Hepatocyte (in vitro differentiated cells): ENCODE measurements around the gene GGTLC1. TPM values are rescaled to one million over a fixed set of nuclear protein-coding genes. Genes with fewer than 3 reads are reported as not detected.
A peak's percentile ranks its signal among the peaks of the same experiment; 100 is the strongest.

Source experiments
- DNase-seq: peaks from one replicate; pipeline ENCODE4 v3.0.0-alpha.2; 2016; ENCODE audit warnings: low spot score
- H2AFZ ChIP-seq: fragments of 200-600 bp; sonication (generic); 2 replicates; pipeline ENCODE4 v1.6.0; 2016; ENCODE audit warnings: antibody characterized with exemption, mild to moderate bottlenecking
- H3K27ac ChIP-seq: fragments of 200-600 bp; sonication (generic); 2 replicates; pipeline ENCODE4 v1.5.1; 2016; ENCODE audit warnings: mild to moderate bottlenecking
- H3K27me3 ChIP-seq: fragments of 200-600 bp; sonication (generic); 2 replicates; pipeline ENCODE4 v1.6.1; 2016
- H3K36me3 ChIP-seq: fragments of 200-600 bp; sonication (generic); replicated peaks from 2 replicates; pipeline ENCODE4 v1.5.1; 2016; ENCODE audit warnings: low read depth; ENCODE audit not compliant: insufficient read depth
- H3K4me1 ChIP-seq: fragments of 200-600 bp; sonication (generic); 2 replicates; pipeline ENCODE4 v1.5.1; 2016; ENCODE audit warnings: mild to moderate bottlenecking, moderate library complexity; ENCODE audit not compliant: insufficient read depth
- H3K4me2 ChIP-seq: fragments of 200-600 bp; sonication (generic); 2 replicates; pipeline ENCODE4 v1.6.0; 2016
- H3K4me3 ChIP-seq: fragments of 200-600 bp; sonication (generic); 2 replicates; pipeline ENCODE4 v1.5.1; 2016; ENCODE audit warnings: mild to moderate bottlenecking
- H3K79me2 ChIP-seq: fragments of 200-600 bp; sonication (generic); 2 replicates; pipeline ENCODE4 v1.6.0; 2017; ENCODE audit warnings: mild to moderate bottlenecking
- H3K9me2 ChIP-seq: fragments of 200-600 bp; sonication (generic); replicated peaks from 2 replicates; pipeline ENCODE4 v1.6.0; 2017; ENCODE audit warnings: mild to moderate bottlenecking; ENCODE audit not compliant: insufficient read depth
- H3K9me3 ChIP-seq: fragments of 200-600 bp; sonication (generic); 2 replicates; pipeline ENCODE4 v1.5.1; 2016; ENCODE audit warnings: low read depth, mild to moderate bottlenecking
- H4K20me1 ChIP-seq: fragments of 200-600 bp; sonication (generic); 2 replicates; pipeline ENCODE4 v1.6.0; 2016; ENCODE audit warnings: mild to moderate bottlenecking; ENCODE audit not compliant: insufficient read depth, poor library complexity, severe bottlenecking
- EZH2 ChIP-seq: fragments of 200-600 bp; sonication (generic); IDR thresholded peaks from 2 replicates; pipeline ENCODE4 v1.6.1; 2016; ENCODE audit warnings: antibody characterized with exemption, mild to moderate bottlenecking, borderline replicate concordance
- EZH2phosphoT487 ChIP-seq: fragments of 200-600 bp; sonication (generic); IDR thresholded peaks from one replicate; pipeline ENCODE4 v1.6.1; 2018; ENCODE audit warnings: antibody characterized with exemption, mild to moderate bottlenecking, low read depth, moderate library complexity; ENCODE audit not compliant: unreplicated experiment, severe bottlenecking
- WGBS: methylation state at CpG from one replicate; pipeline ENCODE4 v1.1.6; 2016; ENCODE audit warnings: low lambda C conversion rate; ENCODE audit errors: missing lambda C conversion rate; 5-methylcytosine and 5-hydroxymethylcytosine counted together
- polyA plus RNA-seq: library from polyadenylated mRNA; unstranded; fragments of >200 nt; fragmentation: Nextera tagmentation; extraction: Ambion mirVana; gene quantifications from 2 replicates; pipeline ENCODE4 v1.2.1, GENCODE V29; 2016
- total RNA-seq: library from RNA; depleted of rRNA; stranded (reverse); fragments of >200 nt; gene quantifications from 2 replicates; pipeline ENCODE4 v1.2.3, GENCODE V29; 2014
- TF ChIP-seq, protein P1 (sequence below): fragments of 200-600 bp; sonication (generic); IDR thresholded peaks from 2 replicates; pipeline ENCODE4 v1.5.1; 2016; ENCODE audit warnings: antibody characterized with exemption, mild to moderate bottlenecking; ENCODE audit not compliant: poor library complexity

Gene GGTLC1
- total and polyA plus RNA-seq, 2 experiments from 2014 or later, result not detected

DNA sequence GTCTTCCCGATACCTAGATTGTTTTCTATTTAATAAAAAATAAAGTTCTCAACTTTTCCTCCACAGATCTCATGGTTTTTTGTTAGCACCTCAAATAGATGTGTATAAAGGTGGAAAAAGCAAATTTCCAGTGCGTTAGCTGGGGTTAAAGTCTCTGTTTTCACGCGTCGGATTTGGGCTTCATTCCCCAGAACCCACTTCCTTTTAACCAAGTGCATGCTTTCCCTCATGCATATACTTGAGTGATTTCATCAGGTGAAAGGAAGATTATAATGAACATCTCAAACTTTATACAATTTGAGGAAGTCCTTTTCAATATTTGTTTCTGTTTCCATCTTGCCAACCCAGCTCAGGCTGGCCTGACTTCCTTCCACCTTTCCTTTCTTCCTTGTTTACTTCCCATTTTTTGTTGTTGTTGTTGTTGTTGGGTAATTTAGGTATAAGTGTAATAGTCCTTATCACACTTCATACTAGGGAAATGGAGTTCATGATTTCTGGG, 43.9 kb upstream of the GGTLC1 start:
- no peak overlapping the region for H3K4me3 ChIP-seq
- no peaks in the 10 kb centered on the region for H3K27me3 ChIP-seq
- no peaks in the 10 kb centered on the region for H3K79me2 ChIP-seq
- TF ChIP-seq EZH2phosphoT487, result no peak
- no peak for TF ChIP-seq EZH2
- H2AFZ ChIP-seq, result no peak overlapping the region
- no peak overlapping the region for H3K27ac ChIP-seq
- H3K9me3 ChIP-seq, result no peaks in the 10 kb centered on the region
- no peaks in the 10 kb centered on the region for H3K4me1 ChIP-seq
- no peak for DNase-seq
- no peaks in the 10 kb centered on the region for H3K9me2 ChIP-seq
- no peak overlapping the region for H3K4me2 ChIP-seq
- H4K20me1 ChIP-seq, result no peaks in the 10 kb centered on the region
- WGBS, result 94% methylated on average over 5 of the region's 5 CpGs
- no peaks in the 10 kb centered on the region for H3K36me3 ChIP-seq

DNA sequence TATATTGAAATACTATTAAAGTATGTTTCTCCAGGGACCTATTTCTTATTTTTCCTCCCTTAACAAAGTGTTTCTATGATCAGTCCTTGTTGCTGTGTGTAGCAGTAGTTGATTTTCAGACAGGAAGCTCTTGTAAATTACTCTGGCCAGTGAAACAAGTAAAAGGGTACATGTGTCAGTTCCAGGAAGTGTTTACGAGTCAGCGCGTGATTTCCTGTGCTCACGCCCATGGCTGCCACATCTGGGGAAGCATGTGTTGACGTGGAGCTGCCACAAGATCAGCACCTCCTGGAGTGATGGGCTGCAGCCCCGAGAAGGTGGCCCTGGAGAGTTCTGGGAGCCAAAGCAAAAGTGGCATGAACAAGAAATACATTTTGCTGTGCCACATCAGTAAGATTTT, 38.6 kb upstream of the GGTLC1 start:
- H3K4me1 ChIP-seq, result no peaks in the 10 kb centered on the region
- no peaks in the 10 kb centered on the region for H3K9me2 ChIP-seq
- H3K27me3 ChIP-seq, result no peaks in the 10 kb centered on the region
- WGBS, result 63% methylated on average over 6 of the region's 6 CpGs
- no peaks in the 10 kb centered on the region for H3K79me2 ChIP-seq
- no peak overlapping the region for H3K4me2 ChIP-seq
- H4K20me1 ChIP-seq, result no peaks in the 10 kb centered on the region
- no peak for TF ChIP-seq EZH2
- no peak for TF ChIP-seq EZH2phosphoT487
- TF ChIP-seq, protein P1, sequence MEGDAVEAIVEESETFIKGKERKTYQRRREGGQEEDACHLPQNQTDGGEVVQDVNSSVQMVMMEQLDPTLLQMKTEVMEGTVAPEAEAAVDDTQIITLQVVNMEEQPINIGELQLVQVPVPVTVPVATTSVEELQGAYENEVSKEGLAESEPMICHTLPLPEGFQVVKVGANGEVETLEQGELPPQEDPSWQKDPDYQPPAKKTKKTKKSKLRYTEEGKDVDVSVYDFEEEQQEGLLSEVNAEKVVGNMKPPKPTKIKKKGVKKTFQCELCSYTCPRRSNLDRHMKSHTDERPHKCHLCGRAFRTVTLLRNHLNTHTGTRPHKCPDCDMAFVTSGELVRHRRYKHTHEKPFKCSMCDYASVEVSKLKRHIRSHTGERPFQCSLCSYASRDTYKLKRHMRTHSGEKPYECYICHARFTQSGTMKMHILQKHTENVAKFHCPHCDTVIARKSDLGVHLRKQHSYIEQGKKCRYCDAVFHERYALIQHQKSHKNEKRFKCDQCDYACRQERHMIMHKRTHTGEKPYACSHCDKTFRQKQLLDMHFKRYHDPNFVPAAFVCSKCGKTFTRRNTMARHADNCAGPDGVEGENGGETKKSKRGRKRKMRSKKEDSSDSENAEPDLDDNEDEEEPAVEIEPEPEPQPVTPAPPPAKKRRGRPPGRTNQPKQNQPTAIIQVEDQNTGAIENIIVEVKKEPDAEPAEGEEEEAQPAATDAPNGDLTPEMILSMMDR, result no peak
- H2AFZ ChIP-seq, result no peak overlapping the region
- no peak overlapping the region for H3K27ac ChIP-seq
- H3K36me3 ChIP-seq, result no peaks in the 10 kb centered on the region
- H3K9me3 ChIP-seq, result no peaks in the 10 kb centered on the region
- DNase-seq, result no peak
- no peak overlapping the region for H3K4me3 ChIP-seq

DNA sequence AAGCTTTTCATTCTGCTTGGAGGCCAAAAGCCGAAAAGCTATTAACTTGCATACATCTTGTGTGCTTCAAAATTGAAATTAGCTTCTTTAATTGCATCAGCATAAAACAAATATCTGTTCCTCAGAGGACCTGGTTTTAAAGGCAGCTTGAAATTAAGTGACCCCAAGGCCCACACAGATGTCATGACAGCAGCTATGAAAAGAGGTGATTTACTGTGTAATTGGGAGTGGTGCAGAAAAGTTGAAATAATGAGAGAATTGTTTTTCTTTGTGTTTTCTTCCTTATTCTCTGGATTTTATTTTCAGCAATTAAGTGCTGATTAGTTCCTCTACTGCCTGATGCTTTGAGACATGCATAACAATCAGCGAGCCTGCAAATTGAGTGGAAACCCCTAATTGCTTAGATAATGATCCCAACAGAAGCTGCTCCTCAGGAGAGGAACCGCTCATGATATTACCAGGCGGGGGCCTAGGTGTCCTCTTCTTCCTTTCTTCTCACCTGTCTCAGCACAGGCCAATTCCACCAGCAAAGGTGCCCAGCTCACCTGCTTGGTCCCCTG, 34.1 kb upstream of the GGTLC1 start:
- Histone ChIP-seq H3K79me2 (no peaks in the 10 kb centered on the region), H3K4me3 (no peak overlapping the region), H3K27me3 (peaks cover 2% of the 10 kb centered on the region), H3K4me1 (no peaks in the 10 kb centered on the region), H3K4me2 (no peak overlapping the region), H3K9me2 (no peaks in the 10 kb centered on the region), H4K20me1 (no peaks in the 10 kb centered on the region), H3K36me3 (no peaks in the 10 kb centered on the region), H3K27ac (no peak overlapping the region), H3K9me3 (no peaks in the 10 kb centered on the region), H2AFZ (no peak overlapping the region)
- TF ChIP-seq EZH2 (no peak), EZH2phosphoT487 (no peak)
- TF ChIP-seq, protein P1, result no peak
- 93% methylated on average over 4 of the region's 4 CpGs for WGBS
- DNase-seq, result no peak

DNA sequence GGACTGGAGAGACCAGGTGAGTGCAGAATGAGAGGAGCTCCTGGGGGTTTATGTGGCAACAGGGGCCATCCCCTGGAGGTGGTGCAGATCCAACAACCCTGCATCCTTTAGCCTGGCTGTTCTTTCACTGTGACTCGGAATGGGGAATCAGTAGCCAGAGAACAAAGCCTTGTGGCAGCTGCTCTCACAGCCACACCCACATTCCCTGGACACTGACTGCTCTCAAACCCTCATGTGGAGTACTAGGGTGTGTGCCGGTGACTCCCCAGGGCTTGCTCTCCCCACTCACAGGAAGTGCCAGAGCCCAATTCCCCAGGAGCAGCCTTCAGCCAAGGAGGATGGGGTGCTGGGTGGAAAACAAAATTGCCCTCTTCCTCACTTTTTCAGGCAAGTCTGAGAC, 30.2 kb upstream of the GGTLC1 start:
- 70% methylated on average over 2 of the region's 2 CpGs for WGBS
- Histone ChIP-seq H3K27ac (no peak overlapping the region), H3K4me3 (no peak overlapping the region), H4K20me1 (no peaks in the 10 kb centered on the region), H3K9me2 (no peaks in the 10 kb centered on the region), H3K27me3 (peaks cover 5% of the 10 kb centered on the region), H3K79me2 (no peaks in the 10 kb centered on the region), H3K4me2 (no peak overlapping the region), H2AFZ (no peak overlapping the region), H3K9me3 (no peaks in the 10 kb centered on the region), H3K36me3 (no peaks in the 10 kb centered on the region), H3K4me1 (no peaks in the 10 kb centered on the region)
- TF ChIP-seq EZH2phosphoT487, result no peak
- TF ChIP-seq, protein P1, result no peak
- no peak for TF ChIP-seq EZH2
- peak; percentile 9 for DNase-seq
